CD4-positive, alpha-beta T cell (primary cell): ENCODE measurements around the gene TTC28. TPM values are rescaled to one million over a fixed set of nuclear protein-coding genes. Genes with fewer than 3 reads are reported as not detected.

Experiments used
- ATAC-seq: fragments of 200-7000 bp; cut with Tn5 transposase; one replicate; pipeline ENCODE4 v1.10.0; 2022; ENCODE audit warnings: mild to moderate bottlenecking; ENCODE audit not compliant: poor library complexity
- CTCF ChIA-PET: fragments of 350-600 bp; sonication (Branson Sonifier 250); formaldehyde crosslinking; loops from one replicate; lab custom pipeline; 2021; ENCODE audit warnings: antibody characterized with exemption, inconsistent platforms; lab: Charles Lee
- POLR2A ChIA-PET: fragments of 350-600 bp; sonication (Branson Sonifier 250); formaldehyde crosslinking; loops from one replicate; lab custom pipeline; 2021; ENCODE audit warnings: antibody characterized with exemption, inconsistent platforms; lab: Charles Lee
- DNase-seq, 14 experiments: peaks; one replicate each; pipeline ENCODE4 v3.0.0-alpha.2; 2013 to 2020; ENCODE audit warnings: mixed read lengths in 2 of 14
- H3K27ac ChIP-seq, 2 donors: one replicate each; pipeline versions ENCODE4 v1.5.1 to v1.7.0; 2013; ENCODE audit warnings: low read length in 2 of 2, low read depth in 1 of 2, mild to moderate bottlenecking in 1 of 2
- H3K27me3 ChIP-seq, 2 experiments: 1 replicate in 1 of 2; 2 replicates in 1 of 2; pipeline versions ENCODE4 v1.6.1 to v1.7.0; 2013; ENCODE audit warnings: low read length in 2 of 2, control low read depth in 1 of 2, mild to moderate bottlenecking in 1 of 2, moderate library complexity in 1 of 2; ENCODE audit not compliant: insufficient read depth in 2 of 2, control insufficient read depth in 1 of 2
- H3K36me3 ChIP-seq: one replicate; pipeline ENCODE4 v1.6.1; 2013; ENCODE audit warnings: low read length, control low read depth; ENCODE audit not compliant: insufficient read depth
- H3K4me1 ChIP-seq: one replicate; pipeline ENCODE4 v1.6.1; 2013; ENCODE audit warnings: low read length, control low read depth; ENCODE audit not compliant: insufficient read depth
- H3K4me3 ChIP-seq: one replicate; pipeline ENCODE4 v1.5.1; 2013; ENCODE audit warnings: mild to moderate bottlenecking, low read length, moderate library complexity
- H3K9me3 ChIP-seq, 2 experiments: 1 replicate in 1 of 2; 2 replicates in 1 of 2; pipeline versions ENCODE4 v1.6.1 to v1.7.0; 2013; ENCODE audit warnings: low read length in 2 of 2, mild to moderate bottlenecking in 2 of 2, control low read depth in 1 of 2, moderate library complexity in 1 of 2; ENCODE audit not compliant: control insufficient read depth in 1 of 2, insufficient read depth in 1 of 2
- H3K27ac Mint-ChIP-seq: one replicate; pipeline ENCODE4 v1.8.0; 2020; ENCODE audit warnings: mixed read lengths
- H3K27me3 Mint-ChIP-seq: one replicate; pipeline ENCODE4 v1.8.0; 2021; ENCODE audit warnings: mixed read lengths
- H3K36me3 Mint-ChIP-seq: one replicate; pipeline ENCODE4 v1.8.0; 2021; ENCODE audit warnings: low read depth, mixed read lengths
- H3K4me1 Mint-ChIP-seq: one replicate; pipeline ENCODE4 v1.8.0; 2021; ENCODE audit warnings: low read depth, mixed read lengths
- H3K4me3 Mint-ChIP-seq: one replicate; pipeline ENCODE4 v1.8.0; 2020; ENCODE audit warnings: mild to moderate bottlenecking, mixed read lengths
- H3K9me3 Mint-ChIP-seq: one replicate; pipeline ENCODE4 v1.8.0; 2020; ENCODE audit warnings: mixed read lengths
- intact Hi-C, 2 experiments: fragments of 100-400 bp; cut with DNase I in 1 of 2; cut with micrococcal nuclease in 1 of 2; formaldehyde crosslinking; loops; one replicate each; pipeline versions ENCODE4 v1.15.1 to v1.9.0; 2023 to 2025; cut with DNase I, micrococcal nuclease
- total RNA-seq, 174 experiments: library from RNA in 2 of 174; stranded (reverse) in 2 of 174; gene quantifications; one replicate each; pipeline ENCODE4 v1.2.3 and lab custom pipeline; 2021 to 2026
- TF ChIP-seq, protein P1 (sequence below): fragments of 200-600 bp; IDR thresholded peaks from one replicate; pipeline ENCODE4 v1.8.0; 2022; ENCODE audit warnings: antibody characterized with exemption, mild to moderate bottlenecking

The TTC28 gene
- total RNA-seq, 2 experiments from 2014 or later, result 4.6 to 5.7 TPM

DNA sequence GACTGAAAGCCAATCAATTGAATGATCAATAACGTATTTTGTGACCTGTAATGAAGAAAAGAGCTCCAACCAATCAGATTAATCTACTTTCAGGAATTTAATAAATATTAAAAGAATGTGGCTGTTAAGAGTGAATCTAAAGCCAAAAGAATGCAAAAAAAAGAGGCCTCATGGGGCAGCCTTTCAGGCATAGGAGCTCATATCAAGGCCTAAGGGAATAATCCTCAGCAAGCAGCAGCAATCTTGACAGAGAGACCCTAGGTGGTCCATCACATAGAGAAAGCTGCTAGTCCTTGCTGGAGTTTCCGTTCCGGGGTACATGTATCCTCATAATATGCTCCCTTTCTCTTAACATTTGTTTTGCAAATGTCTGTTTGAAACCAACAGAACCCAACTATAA, 447.4 kb downstream of the TTC28 start:
- Mint-ChIP-seq H3K9me3 (no peaks in the 10 kb centered on the region), H3K27ac (no peak overlapping the region), H3K4me1 (no peaks in the 10 kb centered on the region), H3K36me3 (no peaks in the 10 kb centered on the region), H3K27me3 (no peaks in the 10 kb centered on the region), H3K4me3 (no peak overlapping the region)
- Histone ChIP-seq H3K4me3 (no peak overlapping the region), H3K27ac (no peak overlapping the region), H3K36me3 (no peaks in the 10 kb centered on the region), H3K4me1 (no peaks in the 10 kb centered on the region), H3K27me3 (peaks cover 0 to 5% of the 10 kb centered on the region in 2 experiments), H3K9me3 (no peaks in the 10 kb centered on the region)
- ChIA-PET CTCF (no interaction called here), POLR2A (no interaction called here)
- intact Hi-C loops, result no loop called here
- TF ChIP-seq, protein P1, sequence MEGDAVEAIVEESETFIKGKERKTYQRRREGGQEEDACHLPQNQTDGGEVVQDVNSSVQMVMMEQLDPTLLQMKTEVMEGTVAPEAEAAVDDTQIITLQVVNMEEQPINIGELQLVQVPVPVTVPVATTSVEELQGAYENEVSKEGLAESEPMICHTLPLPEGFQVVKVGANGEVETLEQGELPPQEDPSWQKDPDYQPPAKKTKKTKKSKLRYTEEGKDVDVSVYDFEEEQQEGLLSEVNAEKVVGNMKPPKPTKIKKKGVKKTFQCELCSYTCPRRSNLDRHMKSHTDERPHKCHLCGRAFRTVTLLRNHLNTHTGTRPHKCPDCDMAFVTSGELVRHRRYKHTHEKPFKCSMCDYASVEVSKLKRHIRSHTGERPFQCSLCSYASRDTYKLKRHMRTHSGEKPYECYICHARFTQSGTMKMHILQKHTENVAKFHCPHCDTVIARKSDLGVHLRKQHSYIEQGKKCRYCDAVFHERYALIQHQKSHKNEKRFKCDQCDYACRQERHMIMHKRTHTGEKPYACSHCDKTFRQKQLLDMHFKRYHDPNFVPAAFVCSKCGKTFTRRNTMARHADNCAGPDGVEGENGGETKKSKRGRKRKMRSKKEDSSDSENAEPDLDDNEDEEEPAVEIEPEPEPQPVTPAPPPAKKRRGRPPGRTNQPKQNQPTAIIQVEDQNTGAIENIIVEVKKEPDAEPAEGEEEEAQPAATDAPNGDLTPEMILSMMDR, result no peak
- ATAC-seq (no peak), DNase-seq (no peak)

DNA sequence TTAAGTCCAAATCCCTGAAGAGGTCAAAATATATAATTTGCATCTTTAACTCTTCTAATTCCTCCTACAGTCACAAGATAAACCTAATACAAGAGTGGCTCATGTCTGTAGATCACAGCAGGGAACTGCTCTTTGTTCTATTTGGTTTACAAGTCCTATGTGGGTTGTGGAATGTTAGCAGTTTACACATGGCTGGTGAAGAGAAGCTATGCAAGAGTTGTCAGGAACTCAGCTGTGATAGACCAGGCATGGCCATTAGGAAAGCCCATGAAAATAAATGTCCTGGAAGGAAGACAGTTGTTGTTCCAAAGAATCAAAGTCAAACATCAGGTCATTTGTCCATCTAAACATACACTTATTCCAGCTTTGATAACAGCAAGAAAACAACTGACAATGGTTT, 448.2 kb downstream of the TTC28 start:
- DNase-seq, result no peak
- no peaks in the 10 kb centered on the region for H3K27me3 Mint-ChIP-seq
- no peak overlapping the region for H3K27ac ChIP-seq
- H3K36me3 ChIP-seq, result no peaks in the 10 kb centered on the region
- TF ChIP-seq, protein P1, result no peak
- no peaks in the 10 kb centered on the region for H3K36me3 Mint-ChIP-seq
- ATAC-seq, result no peak
- H3K9me3 Mint-ChIP-seq, result no peaks in the 10 kb centered on the region
- ChIA-PET POLR2A (no interaction called here), CTCF (no interaction called here)
- peaks cover 0 to 5% of the 10 kb centered on the region in 2 experiments for H3K27me3 ChIP-seq
- intact Hi-C loops, result no loop called here
- no peaks in the 10 kb centered on the region for H3K4me1 ChIP-seq
- H3K4me3 Mint-ChIP-seq, result no peak overlapping the region
- H3K9me3 ChIP-seq, result no peaks in the 10 kb centered on the region
- H3K4me1 Mint-ChIP-seq, result no peaks in the 10 kb centered on the region
- no peak overlapping the region for H3K27ac Mint-ChIP-seq
- H3K4me3 ChIP-seq, result no peak overlapping the region

DNA sequence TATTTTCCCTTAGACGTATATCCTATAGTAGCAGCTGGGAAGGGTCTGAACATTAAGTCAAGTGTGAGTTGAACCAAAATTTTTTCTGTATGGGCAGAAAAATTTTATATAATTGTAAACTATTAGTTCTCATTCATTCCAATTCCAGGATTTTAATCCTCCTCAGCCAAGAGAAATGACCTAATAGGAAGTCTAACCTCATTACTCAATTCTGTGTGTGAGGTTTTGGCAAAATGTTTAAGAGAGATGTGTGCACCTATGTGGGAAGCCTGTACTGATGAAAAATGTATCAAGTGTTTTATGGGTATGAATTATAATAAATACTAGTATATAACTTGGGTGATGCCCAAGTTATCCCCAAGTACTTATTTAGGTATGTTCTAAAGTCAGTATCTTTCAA, 449.0 kb downstream of the TTC28 start:
- no peaks in the 10 kb centered on the region for H3K4me1 Mint-ChIP-seq
- Histone ChIP-seq H3K27ac (no peak overlapping the region), H3K36me3 (no peaks in the 10 kb centered on the region), H3K4me1 (no peaks in the 10 kb centered on the region), H3K27me3 (peaks cover 0 to 5% of the 10 kb centered on the region in 2 experiments), H3K9me3 (no peaks in the 10 kb centered on the region), H3K4me3 (no peak overlapping the region)
- CTCF ChIA-PET, result no interaction called here
- TF ChIP-seq, protein P1, result no peak
- no peak for DNase-seq
- no peaks in the 10 kb centered on the region for H3K9me3 Mint-ChIP-seq
- no peaks in the 10 kb centered on the region for H3K27me3 Mint-ChIP-seq
- no peak overlapping the region for H3K4me3 Mint-ChIP-seq
- no peaks in the 10 kb centered on the region for H3K36me3 Mint-ChIP-seq
- intact Hi-C loops, result no loop called here
- POLR2A ChIA-PET, result no interaction called here
- ATAC-seq, result no peak
- H3K27ac Mint-ChIP-seq, result no peak overlapping the region
